IPS-18a (cell line): ENCODE results near the gene RPTOR.

Experiments used
- H3K27ac ChIP-seq: one replicate; pipeline ENCODE4 v1.5.1; 2013; ENCODE audit warnings: low read length
- H3K27me3 ChIP-seq: one replicate; pipeline ENCODE4 v1.6.1; 2013; ENCODE audit warnings: mild to moderate bottlenecking, low read length; ENCODE audit not compliant: control insufficient read depth, insufficient read depth
- H3K36me3 ChIP-seq: one replicate; pipeline ENCODE4 v1.6.1; 2013; ENCODE audit warnings: low read depth, low read length; ENCODE audit not compliant: control insufficient read depth
- H3K4me1 ChIP-seq: one replicate; pipeline ENCODE4 v1.6.1; 2013; ENCODE audit warnings: low read depth, low read length; ENCODE audit not compliant: control insufficient read depth
- H3K4me3 ChIP-seq: one replicate; pipeline ENCODE4 v1.5.1; 2013; ENCODE audit warnings: low read length
- H3K9ac ChIP-seq: one replicate; pipeline ENCODE4 v1.6.1; 2013; ENCODE audit warnings: mild to moderate bottlenecking, low read length, moderate library complexity
- H3K9me3 ChIP-seq: one replicate; pipeline ENCODE4 v1.6.1; 2013; ENCODE audit warnings: low read depth, low read length; ENCODE audit not compliant: control insufficient read depth

Gene RPTOR

GRCh38 chr17:80668375-80669148, 123.9 kb downstream of the RPTOR start:
- H3K27me3 ChIP-seq = no peaks in the 10 kb centered on the region
- H3K36me3 ChIP-seq = no peaks in the 10 kb centered on the region
- no peak overlapping the region for H3K4me3 ChIP-seq
- peaks cover 9% of the 10 kb centered on the region for H3K4me1 ChIP-seq
- no peak overlapping the region for H3K27ac ChIP-seq
- H3K9me3 ChIP-seq = no peaks in the 10 kb centered on the region
- H3K9ac ChIP-seq = no peak overlapping the region

GRCh38 chr17:80671039-80671824, 126.6 kb downstream of the RPTOR start:
- no peaks in the 10 kb centered on the region for H3K4me1 ChIP-seq
- H3K27ac ChIP-seq = no peak overlapping the region

GRCh38 chr17:80671825-80672110, 127.1 kb downstream of the RPTOR start:
- H3K4me3 ChIP-seq = no peak overlapping the region
- no peaks in the 10 kb centered on the region for H3K27me3 ChIP-seq
- no peak overlapping the region for H3K9ac ChIP-seq
- H3K27ac ChIP-seq = no peak overlapping the region
- H3K9me3 ChIP-seq = no peaks in the 10 kb centered on the region
- no peaks in the 10 kb centered on the region for H3K4me1 ChIP-seq
- H3K36me3 ChIP-seq = no peaks in the 10 kb centered on the region

More at GRCh38 chr17:80671039-80671824, 126.6 kb downstream of the RPTOR start:
- Histone ChIP-seq H3K27me3 (no peaks in the 10 kb centered on the region), H3K36me3 (no peaks in the 10 kb centered on the region), H3K4me3 (no peak overlapping the region), H3K9ac (no peak overlapping the region), H3K9me3 (no peaks in the 10 kb centered on the region)

- H3K36me3 ChIP-seq = no peaks in the 10 kb centered on the region
- no peaks in the 10 kb centered on the region for H3K4me1 ChIP-seq
- H3K4me3 ChIP-seq = no peak overlapping the region
- no peaks in the 10 kb centered on the region for H3K27me3 ChIP-seq
- no peaks in the 10 kb centered on the region for H3K9me3 ChIP-seq
- no peak overlapping the region for H3K27ac ChIP-seq
- no peak overlapping the region for H3K9ac ChIP-seq
These were observed 128.7 kb downstream of the RPTOR start for GRCh38 chr17:80673152-80673920.

- no peaks in the 10 kb centered on the region for H3K27me3 ChIP-seq
- H3K4me3 ChIP-seq = no peak overlapping the region
- H3K9me3 ChIP-seq = no peaks in the 10 kb centered on the region
- H3K4me1 ChIP-seq = peaks cover 14% of the 10 kb centered on the region
- no peaks in the 10 kb centered on the region for H3K36me3 ChIP-seq
- no peak overlapping the region for H3K27ac ChIP-seq
- no peak overlapping the region for H3K9ac ChIP-seq
These were observed 130.9 kb downstream of the RPTOR start for GRCh38 chr17:80675438-80676095.

GRCh38 chr17:80676096-80676466, 131.4 kb downstream of the RPTOR start:
- H3K27me3 ChIP-seq = no peaks in the 10 kb centered on the region
- no peaks in the 10 kb centered on the region for H3K9me3 ChIP-seq
- H3K9ac ChIP-seq = no peak overlapping the region
- H3K4me1 ChIP-seq = peaks cover 14% of the 10 kb centered on the region
- H3K4me3 ChIP-seq = no peak overlapping the region
- no peak overlapping the region for H3K27ac ChIP-seq
- H3K36me3 ChIP-seq = no peaks in the 10 kb centered on the region

- H3K9me3 ChIP-seq = no peaks in the 10 kb centered on the region
- no peak overlapping the region for H3K4me3 ChIP-seq
- no peaks in the 10 kb centered on the region for H3K36me3 ChIP-seq
- H3K27ac ChIP-seq = no peak overlapping the region
- H3K9ac ChIP-seq = no peak overlapping the region
- peaks cover 14% of the 10 kb centered on the region for H3K4me1 ChIP-seq
- no peaks in the 10 kb centered on the region for H3K27me3 ChIP-seq
These were observed 131.9 kb downstream of the RPTOR start for GRCh38 chr17:80676564-80676963.

- H3K9me3 ChIP-seq = no peaks in the 10 kb centered on the region
- H3K27ac ChIP-seq = no peak overlapping the region
- H3K36me3 ChIP-seq = no peaks in the 10 kb centered on the region
- H3K4me3 ChIP-seq = no peak overlapping the region
- no peak overlapping the region for H3K9ac ChIP-seq
- peaks cover 14% of the 10 kb centered on the region for H3K4me1 ChIP-seq
- no peaks in the 10 kb centered on the region for H3K27me3 ChIP-seq
These were observed 132.6 kb downstream of the RPTOR start for GRCh38 chr17:80677214-80677756.

- H3K36me3 ChIP-seq = no peaks in the 10 kb centered on the region
- no peaks in the 10 kb centered on the region for H3K9me3 ChIP-seq
- H3K4me3 ChIP-seq = no peak overlapping the region
- H3K27ac ChIP-seq = no peak overlapping the region
- H3K9ac ChIP-seq = no peak overlapping the region
- H3K4me1 ChIP-seq = peaks cover 14% of the 10 kb centered on the region
- H3K27me3 ChIP-seq = no peaks in the 10 kb centered on the region
These were observed 135.2 kb downstream of the RPTOR start for GRCh38 chr17:80679816-80680215.

GRCh38 chr17:80681215-80681614, 136.6 kb downstream of the RPTOR start:
- no peak overlapping the region for H3K4me3 ChIP-seq
- no peaks in the 10 kb centered on the region for H3K27me3 ChIP-seq
- peaks cover 14% of the 10 kb centered on the region for H3K4me1 ChIP-seq
- H3K27ac ChIP-seq = no peak overlapping the region
- no peaks in the 10 kb centered on the region for H3K36me3 ChIP-seq
- no peak overlapping the region for H3K9ac ChIP-seq
- H3K9me3 ChIP-seq = no peaks in the 10 kb centered on the region

- Histone ChIP-seq H3K27ac (no peak overlapping the region), H3K4me3 (no peak overlapping the region), H3K36me3 (no peaks in the 10 kb centered on the region), H3K9ac (no peak overlapping the region), H3K4me1 (peaks cover 14% of the 10 kb centered on the region), H3K9me3 (no peaks in the 10 kb centered on the region), H3K27me3 (no peaks in the 10 kb centered on the region)
These were observed 137.7 kb downstream of the RPTOR start for GRCh38 chr17:80682372-80682771.
